ENCODE data around the gene ABCA4. TPM values are rescaled to one million over a fixed set of nuclear protein-coding genes. Genes with fewer than 3 reads are reported as not detected.
A peak's percentile ranks its signal among the peaks of the same experiment; 100 is the strongest.
"Not testable (repeated sequence)": the region's sequence is repeated elsewhere in the genome, so short reads cannot be mapped to it uniquely, and the experiment has no call there.

Gene ABCA4
- polyA plus RNA-seq, 1 donor from 2014 or later, result not detected

DNA sequence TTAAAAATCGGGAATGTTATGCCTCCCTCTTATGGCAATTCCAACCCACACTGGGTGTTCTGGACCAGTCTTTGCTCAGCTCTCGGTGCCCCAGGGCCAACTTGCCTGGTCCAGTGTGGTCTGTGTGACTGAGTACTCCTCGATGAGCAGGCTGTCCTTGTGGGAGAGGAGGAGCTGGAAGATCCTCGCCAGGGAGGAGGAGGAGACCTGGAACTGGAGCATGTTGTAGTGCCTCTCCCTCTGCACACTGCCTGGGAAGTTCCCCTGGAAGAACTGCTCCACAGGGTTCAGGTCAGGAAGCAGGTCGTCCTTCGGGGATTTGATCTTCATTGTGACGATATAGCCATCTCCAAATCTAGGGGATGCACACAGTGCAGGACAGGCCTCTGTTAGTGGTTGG, 123.2 kb downstream of the ABCA4 start:
- Mint-ChIP-seq H3K4me1 (peaks cover 0 to 5% (median 0%) of the 10 kb centered on the region in 3 donors), H3K36me3 (no peaks in the 10 kb centered on the region), H3K9me3 (no peaks in the 10 kb centered on the region), H3K27me3 (peaks cover 5% of the 10 kb centered on the region), H3K27ac (no peak overlapping the region), H3K4me3 (no peak overlapping the region)

DNA sequence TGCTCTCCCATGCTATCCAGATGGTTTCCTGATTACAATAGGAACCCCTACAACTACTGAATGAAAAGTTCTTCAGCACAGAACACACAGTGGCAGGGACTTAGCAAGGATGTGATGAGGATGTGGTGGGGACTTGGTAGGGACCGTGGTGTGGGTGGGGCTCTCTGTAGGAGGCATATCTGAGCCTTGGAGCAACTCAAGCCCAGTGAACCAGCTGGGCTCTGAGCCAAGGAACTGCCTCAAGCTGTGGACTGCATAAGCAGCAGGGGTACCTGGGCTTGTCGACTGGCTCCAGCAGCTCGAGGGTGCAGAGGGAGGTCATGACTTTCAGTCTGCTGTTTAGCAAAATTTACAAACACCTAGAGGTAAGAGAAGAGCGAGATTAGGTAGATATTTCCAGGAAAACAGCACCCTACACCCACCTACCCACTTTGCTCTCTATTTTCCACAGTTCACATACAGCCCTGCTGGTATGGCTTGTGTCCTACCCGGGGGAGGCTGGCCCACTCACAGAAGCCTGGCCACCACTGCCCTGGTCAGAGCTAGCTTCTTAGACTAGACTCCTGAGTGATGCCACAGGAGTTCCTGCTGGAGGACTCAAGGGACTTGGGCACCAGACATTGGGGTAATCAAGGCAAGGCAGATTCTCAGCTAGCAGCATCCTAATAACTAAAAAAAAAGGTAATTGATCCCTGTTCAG, 125.0 kb downstream of the ABCA4 start:
- peak overlapping the region in 1 of 3 donors; percentile 55 for H3K27ac Mint-ChIP-seq
- H3K4me1 Mint-ChIP-seq, result peaks cover 0 to 7% (median 0%) of the 10 kb centered on the region in 3 donors
- no peaks in the 10 kb centered on the region for H3K36me3 Mint-ChIP-seq
- peaks cover 7% of the 10 kb centered on the region for H3K27me3 Mint-ChIP-seq
- no peaks in the 10 kb centered on the region for H3K9me3 Mint-ChIP-seq
- H3K4me3 Mint-ChIP-seq, result no peak overlapping the region

GRCh38 chr1:93993731-93994130, 127.2 kb downstream of the ABCA4 start:
- peaks cover 11% of the 10 kb centered on the region for H3K27me3 Mint-ChIP-seq
- peaks cover 0 to 7% (median 0%) of the 10 kb centered on the region in 3 donors for H3K4me1 Mint-ChIP-seq
- H3K4me3 Mint-ChIP-seq, result no peak overlapping the region
- H3K36me3 Mint-ChIP-seq, result no peaks in the 10 kb centered on the region
- no peaks in the 10 kb centered on the region for H3K9me3 Mint-ChIP-seq
- no peak overlapping the region for H3K27ac Mint-ChIP-seq

- peak overlapping the region in 3 of 4 donors; percentile 29 to 63 (median 59) for H3K4me3 Mint-ChIP-seq
- peak overlapping the region in 2 of 3 donors; percentile 9 to 68 for H3K27ac Mint-ChIP-seq
- H3K36me3 Mint-ChIP-seq, result no peaks in the 10 kb centered on the region
- peaks cover 11% of the 10 kb centered on the region for H3K27me3 Mint-ChIP-seq
- H3K9me3 Mint-ChIP-seq, result no peaks in the 10 kb centered on the region
- peaks cover 0 to 7% (median 0%) of the 10 kb centered on the region in 3 donors for H3K4me1 Mint-ChIP-seq
Observed at GRCh38 chr1:93992954-93993353, 128.0 kb downstream of the ABCA4 start.

DNA sequence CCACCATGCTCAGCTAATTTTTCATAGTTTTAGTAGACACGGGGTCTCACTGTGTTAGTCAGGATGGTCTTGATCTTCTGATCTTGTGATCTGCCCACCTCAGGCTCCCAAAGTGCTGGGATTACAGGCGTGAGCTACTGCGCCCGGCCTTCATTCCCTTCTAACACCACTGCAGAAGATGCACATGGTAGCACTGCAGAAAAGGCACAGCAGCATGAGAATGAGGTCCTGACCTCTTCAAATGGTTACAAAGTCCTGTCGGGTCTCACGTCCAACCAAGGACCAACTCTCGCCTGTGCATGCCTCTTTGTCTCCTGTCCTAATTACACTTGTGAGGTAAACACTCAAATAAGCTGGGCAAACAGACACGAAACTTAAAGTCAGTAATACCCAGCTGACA, 128.8 kb downstream of the ABCA4 start:
- peaks cover 0 to 7% (median 0%) of the 10 kb centered on the region in 3 donors for H3K4me1 Mint-ChIP-seq

GRCh38 chr1:93991271-93991670, 129.7 kb downstream of the ABCA4 start:
- no peak overlapping the region for H3K27ac Mint-ChIP-seq
- H3K4me1 Mint-ChIP-seq, result peaks cover 0 to 7% (median 0%) of the 10 kb centered on the region in 3 donors
- peaks cover 13% of the 10 kb centered on the region for H3K27me3 Mint-ChIP-seq
- H3K9me3 Mint-ChIP-seq, result no peaks in the 10 kb centered on the region
- no peaks in the 10 kb centered on the region for H3K36me3 Mint-ChIP-seq
- no peak overlapping the region for H3K4me3 Mint-ChIP-seq

More for the DNA sequence above, 128.8 kb downstream of the ABCA4 start:
- H3K4me3 Mint-ChIP-seq, result no peak overlapping the region
- H3K9me3 Mint-ChIP-seq, result no peaks in the 10 kb centered on the region
- no peak overlapping the region for H3K27ac Mint-ChIP-seq
- no peaks in the 10 kb centered on the region for H3K36me3 Mint-ChIP-seq
- H3K27me3 Mint-ChIP-seq, result peaks cover 13% of the 10 kb centered on the region

GRCh38 chr1:93990477-93990876, 130.5 kb downstream of the ABCA4 start:
- not testable (repeated sequence) for H3K27ac Mint-ChIP-seq, H3K4me3 Mint-ChIP-seq, H3K4me1 Mint-ChIP-seq, H3K36me3 Mint-ChIP-seq, H3K9me3 Mint-ChIP-seq
- H3K27me3 Mint-ChIP-seq, result peaks cover 11% of the 10 kb centered on the region

GRCh38 chr1:93990010-93990409, 130.9 kb downstream of the ABCA4 start:
- H3K27me3 Mint-ChIP-seq, result peaks cover 11% of the 10 kb centered on the region
- peaks cover 0 to 7% (median 0%) of the 10 kb centered on the region in 3 donors for H3K4me1 Mint-ChIP-seq
- H3K9me3 Mint-ChIP-seq, result peaks cover 0 to 2% (median 0%) of the 10 kb centered on the region in 3 donors
- H3K27ac Mint-ChIP-seq, result no peak overlapping the region
- H3K4me3 Mint-ChIP-seq, result no peak overlapping the region
- no peaks in the 10 kb centered on the region for H3K36me3 Mint-ChIP-seq

DNA sequence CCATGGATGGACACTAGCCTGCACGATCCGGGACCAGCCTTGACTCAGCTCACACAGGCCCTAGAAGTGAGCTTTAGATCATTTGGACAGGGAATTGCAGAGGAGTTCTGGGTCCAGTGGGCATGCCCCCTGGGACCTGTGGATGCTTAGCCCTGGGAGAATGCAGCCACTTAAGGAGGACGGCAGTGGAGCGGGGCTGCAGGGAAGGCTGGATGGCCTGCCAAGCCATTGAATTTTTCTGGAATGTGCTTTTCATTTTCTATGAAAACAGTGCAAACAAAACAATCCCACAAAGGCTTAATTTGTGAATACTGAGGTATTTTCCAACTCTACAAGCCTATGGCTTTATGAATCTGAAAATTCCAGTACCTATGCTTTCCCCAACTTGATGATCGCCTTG, 131.3 kb downstream of the ABCA4 start:
- H3K4me1 Mint-ChIP-seq, result peaks cover 0 to 7% (median 0%) of the 10 kb centered on the region in 3 donors
- H3K9me3 Mint-ChIP-seq, result peaks cover 0 to 2% (median 0%) of the 10 kb centered on the region in 3 donors
- peaks cover 11% of the 10 kb centered on the region for H3K27me3 Mint-ChIP-seq
- no peak overlapping the region for H3K4me3 Mint-ChIP-seq
- no peaks in the 10 kb centered on the region for H3K36me3 Mint-ChIP-seq
- no peak overlapping the region for H3K27ac Mint-ChIP-seq

DNA sequence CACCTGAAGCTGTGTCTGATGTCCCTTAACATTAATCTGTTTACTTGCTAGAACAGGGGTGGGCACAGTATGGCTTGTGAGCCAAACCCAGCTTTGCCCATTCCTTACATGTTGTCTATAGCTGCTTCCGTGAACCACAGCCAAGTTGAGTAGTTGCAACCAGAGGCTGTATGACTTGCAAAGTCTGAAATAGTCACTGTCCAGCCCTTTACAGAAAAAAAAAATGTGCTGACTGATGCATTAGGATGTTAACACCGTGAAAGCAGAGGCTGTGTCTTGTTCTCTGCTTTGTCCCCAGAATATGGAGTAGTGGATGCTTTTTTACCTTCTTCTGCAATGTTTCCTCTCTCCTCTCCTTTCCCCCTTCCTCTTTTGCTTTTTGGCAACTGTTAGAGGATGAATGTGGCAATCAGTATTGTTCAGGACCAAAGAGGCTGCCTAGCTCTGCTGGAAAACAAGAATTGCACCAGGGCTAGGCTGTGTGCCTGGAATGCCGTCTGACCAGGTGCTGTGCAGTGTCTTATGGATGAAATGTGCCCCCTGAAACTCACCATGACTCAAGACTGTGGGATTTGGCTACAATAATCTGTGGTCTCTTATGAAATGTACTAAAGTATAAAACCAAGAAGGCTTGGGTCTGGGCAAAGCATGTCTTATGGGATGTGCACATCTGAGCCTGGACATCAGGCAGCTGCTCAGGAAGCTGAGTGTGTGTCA, 132.2 kb downstream of the ABCA4 start:
- peaks cover 11% of the 10 kb centered on the region for H3K27me3 Mint-ChIP-seq
- H3K27ac Mint-ChIP-seq, result no peak overlapping the region
- H3K9me3 Mint-ChIP-seq, result peaks cover 0 to 2% (median 0%) of the 10 kb centered on the region in 3 donors
- H3K36me3 Mint-ChIP-seq, result peaks cover 3% of the 10 kb centered on the region
- no peak overlapping the region for H3K4me3 Mint-ChIP-seq
- peaks cover 0 to 7% (median 0%) of the 10 kb centered on the region in 3 donors for H3K4me1 Mint-ChIP-seq

- Mint-ChIP-seq H3K9me3 (peaks cover 0 to 2% (median 0%) of the 10 kb centered on the region in 3 donors), H3K27ac (no peak overlapping the region), H3K36me3 (peaks cover 3% of the 10 kb centered on the region), H3K4me1 (no peaks in the 10 kb centered on the region), H3K4me3 (no peak overlapping the region), H3K27me3 (peaks cover 2% of the 10 kb centered on the region)
Observed at GRCh38 chr1:93981274-93981667, 139.7 kb downstream of the ABCA4 start.

DNA sequence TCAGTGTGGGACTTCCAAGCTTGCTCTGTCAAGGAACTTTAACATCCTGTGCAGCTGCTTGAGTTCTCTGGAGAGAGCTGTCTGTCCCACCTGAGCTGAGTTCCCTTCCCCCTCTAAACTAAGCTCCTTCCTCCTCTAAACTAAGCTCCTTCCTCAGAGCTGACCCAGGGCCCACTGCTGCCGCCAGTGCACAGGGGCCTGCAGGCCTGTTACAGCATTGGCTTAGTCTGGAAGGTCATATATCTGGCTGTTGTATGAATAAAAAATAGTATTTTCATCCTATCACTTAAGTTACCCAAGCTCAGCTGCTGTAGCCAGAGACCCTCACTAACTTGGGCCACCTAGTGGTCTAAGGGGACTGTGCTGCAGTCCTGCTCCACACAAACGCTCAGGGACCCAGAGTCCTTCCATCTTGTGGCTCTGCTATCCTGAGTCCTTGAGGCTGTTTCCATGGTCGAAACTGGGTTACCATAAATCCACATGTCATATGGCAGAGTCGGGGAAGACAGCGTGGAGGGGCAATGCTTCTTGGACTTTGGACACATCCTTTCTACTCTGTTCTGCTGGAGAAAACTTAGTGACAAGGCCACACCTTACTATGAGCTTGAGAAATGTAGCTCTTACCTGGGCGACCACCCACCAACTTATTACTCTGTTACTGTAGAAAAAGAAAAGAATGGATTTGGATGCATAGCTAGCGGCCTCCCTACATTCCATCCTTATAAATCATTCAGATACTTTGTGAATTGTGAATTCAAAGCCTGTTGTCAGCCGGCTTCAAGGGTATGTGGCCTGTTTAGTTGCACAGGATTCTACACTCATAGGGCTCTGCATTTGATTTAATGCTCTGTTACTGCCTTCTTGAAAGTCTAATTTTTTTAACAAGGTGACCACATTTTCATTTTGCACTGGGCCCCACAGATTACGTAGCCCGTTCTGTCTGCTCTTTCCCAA, 140.4 kb downstream of the ABCA4 start:
- Mint-ChIP-seq H3K27me3 (peaks cover 4% of the 10 kb centered on the region), H3K36me3 (peaks cover 3% of the 10 kb centered on the region), H3K9me3 (peaks cover 0 to 2% (median 0%) of the 10 kb centered on the region in 3 donors), H3K27ac (no peak overlapping the region), H3K4me1 (no peaks in the 10 kb centered on the region), H3K4me3 (no peak overlapping the region)

GRCh38 chr1:93979718-93980319, 141.1 kb downstream of the ABCA4 start:
- no peaks in the 10 kb centered on the region for H3K4me1 Mint-ChIP-seq
- H3K4me3 Mint-ChIP-seq, result no peak overlapping the region
- no peaks in the 10 kb centered on the region for H3K9me3 Mint-ChIP-seq
- peaks cover 4% of the 10 kb centered on the region for H3K27me3 Mint-ChIP-seq
- peaks cover 3% of the 10 kb centered on the region for H3K36me3 Mint-ChIP-seq
- H3K27ac Mint-ChIP-seq, result no peak overlapping the region

DNA sequence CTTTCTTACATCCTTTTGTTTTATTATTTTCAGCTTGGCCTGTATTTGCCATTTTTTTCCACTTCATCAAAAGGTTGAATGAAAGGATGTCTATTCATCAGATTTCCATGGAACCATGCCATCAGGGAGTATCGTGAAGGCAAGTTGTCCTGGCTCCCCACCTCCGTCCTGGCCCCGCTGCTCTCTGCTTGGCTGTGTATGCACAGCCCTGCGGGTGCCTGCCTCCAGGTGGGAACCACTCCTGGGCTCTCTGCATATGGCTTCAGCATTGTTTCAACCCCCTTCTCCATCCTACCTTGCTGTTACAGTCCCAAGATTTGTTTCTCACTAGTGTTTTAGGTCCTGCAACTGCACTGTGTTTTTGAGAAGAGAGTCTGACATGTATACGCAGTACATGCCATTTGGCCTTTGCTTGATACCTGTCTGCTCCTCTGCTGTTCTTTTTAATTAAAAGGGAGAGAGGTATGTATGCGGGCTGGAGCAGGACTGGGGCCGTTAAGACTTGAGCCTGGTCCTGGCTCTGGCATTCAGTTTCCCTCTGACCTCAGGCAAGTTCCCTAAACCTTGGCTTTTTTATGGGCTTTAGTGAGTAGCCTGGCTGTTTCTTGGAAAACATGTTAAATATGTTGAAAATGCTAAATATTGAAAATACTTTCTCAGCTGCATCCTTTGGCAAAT, 141.8 kb downstream of the ABCA4 start:
- Mint-ChIP-seq H3K36me3 (no peaks in the 10 kb centered on the region), H3K4me3 (no peak overlapping the region), H3K9me3 (no peaks in the 10 kb centered on the region), H3K27ac (no peak overlapping the region), H3K4me1 (no peaks in the 10 kb centered on the region), H3K27me3 (peaks cover 4% of the 10 kb centered on the region)

All from IgD-negative memory B cell (primary cell).